ENCODE data around the gene SP8. TPM values are rescaled to one million over a fixed set of nuclear protein-coding genes. Genes with fewer than 3 reads are reported as not detected.
"Not testable (repeated sequence)": the region's sequence is repeated elsewhere in the genome, so short reads cannot be mapped to it uniquely, and the experiment has no call there.

Gene SP8
- total RNA-seq, result not detected
- polyA plus RNA-seq (2013, experiment 1 of 2), result not detected
- not detected for polyA plus RNA-seq (2013, experiment 2 of 2)
- 0 to 0.14 (median 0) reads per million in 172 experiments for total RNA-seq

GRCh38 chr7:20786779-20787659, at the start of gene SP8:
TSS of gene SP8 (minus strand) at chr7:20786886. CDS start at chr7:20786798, 88 bp downstream.
- no peak for TF ChIP-seq CTCF (IDR thresholded peaks at IDR 0.05)
- H3K4me1 ChIP-seq (ENCODE audit: insufficient read depth, low read length), result peaks cover 33% of the 10 kb centered on the region
- intact Hi-C loops (cut with DNase I, micrococcal nuclease), result no loop called here
- H3K27ac Mint-ChIP-seq, result peak within 1 kb of the TSS; percentile 57
- H3K27me3 ChIP-seq (ENCODE audit: control insufficient read depth in 1 of 2, insufficient read depth in 2 of 2, low read length in 2 of 2), result peaks cover 75 to 99% of the 10 kb centered on the region in 2 experiments
- peaks cover 28% of the 10 kb centered on the region for H3K4me1 Mint-ChIP-seq (ENCODE audit: low read depth)
- DNase-seq, result peak in 2 of 14 experiments; percentile 41
- peaks cover 2% of the 10 kb centered on the region for H3K9me3 Mint-ChIP-seq
- peak; percentile 26 for ATAC-seq (ENCODE audit: poor library complexity)
- no peak within 1 kb of the TSS for H3K27ac ChIP-seq (ENCODE audit: low read depth in 1 of 2, low read length in 2 of 2)
- peaks cover 88% of the 10 kb centered on the region for H3K27me3 Mint-ChIP-seq
- ChIA-PET POLR2A (no interaction called here), CTCF (no interaction called here)
- H3K36me3 ChIP-seq (ENCODE audit: insufficient read depth, low read length), result no peaks in the 10 kb centered on the region
- H3K9me3 ChIP-seq (ENCODE audit: control insufficient read depth in 1 of 2, insufficient read depth in 1 of 2, low read length in 2 of 2), result peaks cover 27 to 43% of the 10 kb centered on the region in 2 experiments
- peaks cover 7% of the 10 kb centered on the region for H3K36me3 Mint-ChIP-seq (ENCODE audit: low read depth)
- H3K4me3 Mint-ChIP-seq, result peak within 1 kb of the TSS; percentile 78
- H3K4me3 ChIP-seq (ENCODE audit: low read length), result peak within 1 kb of the TSS; percentile 22

- ATAC-seq (ENCODE audit: poor library complexity); DNase-seq; POLR2A ChIA-PET; H3K9me3 ChIP-seq (ENCODE audit: control insufficient read depth in 1 of 2, insufficient read depth in 1 of 2, low read length in 2 of 2); H3K36me3 Mint-ChIP-seq (ENCODE audit: low read depth); H3K27ac Mint-ChIP-seq; H3K9me3 Mint-ChIP-seq; H3K27ac ChIP-seq (ENCODE audit: low read depth in 1 of 2, low read length in 2 of 2); CTCF ChIA-PET; H3K27me3 ChIP-seq (ENCODE audit: control insufficient read depth in 1 of 2, insufficient read depth in 2 of 2, low read length in 2 of 2); intact Hi-C loops (cut with DNase I, micrococcal nuclease); H3K36me3 ChIP-seq (ENCODE audit: insufficient read depth, low read length); H3K4me1 ChIP-seq (ENCODE audit: insufficient read depth, low read length); H3K4me1 Mint-ChIP-seq (ENCODE audit: low read depth); H3K4me3 ChIP-seq (ENCODE audit: low read length); H3K4me3 Mint-ChIP-seq: not testable (repeated sequence)
- H3K27me3 Mint-ChIP-seq, result peaks cover 13% of the 10 kb centered on the region
Measured at GRCh38 chr7:20836424-20836823, 49.7 kb upstream of the SP8 start.

- Histone ChIP-seq H3K36me3 (ENCODE audit: insufficient read depth, low read length) (no peaks in the 10 kb centered on the region), H3K4me1 (ENCODE audit: insufficient read depth, low read length) (no peaks in the 10 kb centered on the region), H3K4me3 (ENCODE audit: low read length) (no peak overlapping the region), H3K27me3 (ENCODE audit: control insufficient read depth in 1 of 2, insufficient read depth in 2 of 2, low read length in 2 of 2) (no peaks in the 10 kb centered on the region), H3K9me3 (ENCODE audit: control insufficient read depth in 1 of 2, insufficient read depth in 1 of 2, low read length in 2 of 2) (peaks cover 0 to 3% of the 10 kb centered on the region in 2 experiments), H3K27ac (ENCODE audit: low read depth in 1 of 2, low read length in 2 of 2) (no peak overlapping the region)
- Mint-ChIP-seq H3K27ac (no peak overlapping the region), H3K36me3 (ENCODE audit: low read depth) (no peaks in the 10 kb centered on the region), H3K9me3 (no peaks in the 10 kb centered on the region), H3K27me3 (peaks cover 13% of the 10 kb centered on the region), H3K4me3 (no peak overlapping the region), H3K4me1 (ENCODE audit: low read depth) (no peaks in the 10 kb centered on the region)
- CTCF ChIA-PET, result no interaction called here
- DNase-seq (no peak), ATAC-seq (ENCODE audit: poor library complexity) (no peak)
- no peak for TF ChIP-seq CTCF (IDR thresholded peaks at IDR 0.05)
- intact Hi-C loops (cut with DNase I, micrococcal nuclease), result no loop called here
- POLR2A ChIA-PET, result no interaction called here
Measured at GRCh38 chr7:20835111-20835750, 48.5 kb upstream of the SP8 start.

All from CD4-positive, alpha-beta T cell (primary cell).